ENCODE measurements around the gene BTRC. TPM values are rescaled to one million over a fixed set of nuclear protein-coding genes. Genes with fewer than 3 reads are reported as not detected.
"Not testable (repeated sequence)": the region's sequence is repeated elsewhere in the genome, so short reads cannot be mapped to it uniquely, and the experiment has no call there.

The BTRC gene
- total RNA-seq, 1 experiment from 2014 or later = 22.4 TPM

- CTCF ChIA-PET = no interaction called here
- DNase-seq (ENCODE audit: low spot score) = no peak
- Mint-ChIP-seq H3K36me3 (no peaks in the 10 kb centered on the region), H3K27ac (no peak overlapping the region), H3K4me3 (no peak overlapping the region), H3K9me3 (peaks cover 7% of the 10 kb centered on the region; the same call in 1 of the 2 replicates), H3K27me3 (ENCODE audit: low read depth) (no peaks in the 10 kb centered on the region), H3K4me1 (no peaks in the 10 kb centered on the region)
- no peak for ATAC-seq
- TF ChIP-seq HMGA2 (CRISPR knock-in tag; IDR thresholded peaks at IDR 0.05) = no peak
- TF ChIP-seq ZNF263 (CRISPR knock-in tag; IDR thresholded peaks at IDR 0.05; ENCODE audit: low read depth) = no peak
- no peak for TF ChIP-seq ZNF423 (CRISPR knock-in tag; IDR thresholded peaks at IDR 0.05)
- no peak for TF ChIP-seq FOXJ3 (CRISPR knock-in tag; IDR thresholded peaks at IDR 0.05; ENCODE audit: borderline replicate concordance)
- POLR2A ChIA-PET = no interaction called here
Measured at GRCh38 chr10:101415884-101416283, 61.9 kb downstream of the BTRC start.

GRCh38 chr10:101421967-101422366 lies 68.0 kb downstream of the BTRC start:
- H3K9me3 Mint-ChIP-seq; H3K36me3 Mint-ChIP-seq; H3K27me3 Mint-ChIP-seq (ENCODE audit: low read depth); H3K4me3 Mint-ChIP-seq; CTCF ChIA-PET; H3K27ac Mint-ChIP-seq; POLR2A ChIA-PET; H3K4me1 Mint-ChIP-seq; ATAC-seq; DNase-seq (ENCODE audit: low spot score): not testable (repeated sequence)

GRCh38 chr10:101425535-101425934 lies 71.6 kb downstream of the BTRC start:
- ATAC-seq (no peak), DNase-seq (ENCODE audit: low spot score) (no peak)
- Mint-ChIP-seq H3K4me1 (no peaks in the 10 kb centered on the region), H3K4me3 (no peak overlapping the region), H3K27me3 (ENCODE audit: low read depth) (no peaks in the 10 kb centered on the region), H3K27ac (no peak overlapping the region), H3K36me3 (no peaks in the 10 kb centered on the region), H3K9me3 (no peaks in the 10 kb centered on the region)
- CTCF ChIA-PET = interaction anchor here (1.0 to 1.2 kb wide), 2 partner anchors 16 to 41 kb away, joined by 3 to 4 read pairs; no protein-coding TSS in a partner anchor
- POLR2A ChIA-PET = interaction anchor here (0.7 kb wide), 1 partner anchor 272 kb away, joined by 4 read pairs; no protein-coding TSS in a partner anchor
- TF ChIP-seq GABPB1 (CRISPR knock-in tag; IDR thresholded peaks at IDR 0.05) = no peak
- no peak for TF ChIP-seq ZBTB43 (CRISPR knock-in tag; IDR thresholded peaks at IDR 0.05)
- TF ChIP-seq IRF1 (CRISPR knock-in tag; IDR thresholded peaks at IDR 0.05) = no peak
- no peak for TF ChIP-seq USF2 (CRISPR knock-in tag; IDR thresholded peaks at IDR 0.05)
- TF ChIP-seq ZBTB21 (CRISPR knock-in tag; IDR thresholded peaks at IDR 0.05; ENCODE audit: borderline replicate concordance) = no peak
- no peak for TF ChIP-seq STAT6 (CRISPR knock-in tag; conservative IDR thresholded peaks at IDR 0.05; ENCODE audit: low read depth)
- TF ChIP-seq CTCF (IDR thresholded peaks at IDR 0.05) = no peak
- TF ChIP-seq MYBL2 (CRISPR knock-in tag; IDR thresholded peaks at IDR 0.05) = no peak
- TF ChIP-seq E2F4 (CRISPR knock-in tag; IDR thresholded peaks at IDR 0.05; ENCODE audit: borderline replicate concordance, low read depth) = no peak
- TF ChIP-seq ZNF396 (CRISPR knock-in tag; IDR thresholded peaks at IDR 0.05; ENCODE audit: borderline replicate concordance) = no peak
- TF ChIP-seq FOXJ3 (CRISPR knock-in tag; IDR thresholded peaks at IDR 0.05; ENCODE audit: borderline replicate concordance) = no peak
- no peak for TF ChIP-seq NFATC4 (CRISPR knock-in tag; IDR thresholded peaks at IDR 0.05)
- TF ChIP-seq CDX4 (CRISPR knock-in tag; IDR thresholded peaks at IDR 0.05; ENCODE audit: borderline replicate concordance) = no peak
